Pancreas (tissue), 10 donors: Measurements from ENCODE around the gene DOCK1. TPM values are rescaled to one million over a fixed set of nuclear protein-coding genes. Genes with fewer than 3 reads are reported as not detected.

ENCODE experiments used
- ATAC-seq, 4 donors: fragments of 200-7000 bp; cut with Tn5 transposase; one replicate each; pipeline versions ENCODE4 v1.8.0 to v1.9.1; 2020; ENCODE audit warnings: mild to moderate bottlenecking in 4 of 4, moderate library complexity in 4 of 4
- DNase-seq, 6 donors: peaks; one replicate each; pipeline ENCODE4 v3.0.0-alpha.2; 2020
- FAIRE-seq: peaks from 2 replicates; lab custom pipeline; 2012; peaks lifted over from hg19 to GRCh38; lab: Jason Lieb, UNC
- H3K27ac ChIP-seq, 4 donors: fragments of 200-600 bp; sonication (generic); 1 replicate in 3 of 4; 2 replicates in 1 of 4; pipeline versions ENCODE4 v1.5.0 to v1.8.0; 2020
- H3K27me3 ChIP-seq, 4 donors: fragments of 200-600 bp; one replicate each; pipeline ENCODE4 v1.8.0; 2021
- H3K36me3 ChIP-seq, 3 donors: fragments of 200-600 bp; sonication (generic) in 1 of 3; one replicate each; pipeline versions ENCODE4 v1.5.0 to v1.8.0; 2020 to 2021
- H3K4me1 ChIP-seq, 3 donors: fragments of 200-600 bp; one replicate each; pipeline ENCODE4 v1.8.0; 2021
- H3K4me3 ChIP-seq, 4 donors: fragments of 200-600 bp; sonication (generic) in 2 of 4; one replicate each; pipeline versions ENCODE4 v1.5.0 to v1.8.0; 2020 to 2021
- H3K9me3 ChIP-seq, 4 donors: fragments of 200-600 bp; one replicate each; pipeline ENCODE4 v1.8.0; 2021
- WGBS, 2 donors: extraction: QIAGEN DNeasy Blood & Tissue Kit; methylation state at CpG; one replicate each; pipeline ENCODE4 v1.1.7; 2013; 5-methylcytosine and 5-hydroxymethylcytosine counted together
- intact Hi-C, 3 donors: fragments of 100-400 bp; cut with DNase I; formaldehyde crosslinking; loops; one replicate each; pipeline versions ENCODE4 v1.11.1 to v1.14.2; 2022
- polyA plus RNA-seq, 2 donors: library from polyadenylated mRNA; stranded (reverse); fragments of 200-250 nt; gene quantifications; one replicate each; pipeline ENCODE4 v1.2.3, GENCODE V29; 2013
- total RNA-seq, 6 donors: library from RNA; stranded (reverse); fragmentation: NEBNext Ultra II Directional in 4 of 6; extraction: Animal tissue kit (Norgen Biotek cat#: 25700) in 4 of 6; gene quantifications; one replicate each; pipeline versions ENCODE4 v1.2.1 to v1.2.4, GENCODE V29; 2021 to 2023
- TF ChIP-seq, protein P1 (sequence below), 4 donors: fragments of 200-600 bp; sonication (generic) in 3 of 4; IDR thresholded peaks; one replicate each; pipeline versions ENCODE4 v1.5.0 to v1.8.0; 2021; ENCODE audit warnings: antibody characterized with exemption in 4 of 4
- donor health status: healthy with polysubstance abuse.
- donor health status: DM: no; HTN: no; CAD: no; lungs with moderate emphysema.
- donor health status: DM: no; HTN: no; CAD: no.
- donor health status: control.
- donor health status: control.
- donor health status: Bipolar disorder and iron deficiency.
- donor health status: DM: yes; HTN: yes; CAD: no.
- donor health status: DM: no; HTN: no; CAD: no.
- donor health status: DM: no; HTN: no; CAD: no.
- donor health status: DM: yes; HTN: yes; CAD: no.

Gene DOCK1
- total and polyA plus RNA-seq, 8 donors: 12.1 to 38.6 (median 24.2) TPM

DNA sequence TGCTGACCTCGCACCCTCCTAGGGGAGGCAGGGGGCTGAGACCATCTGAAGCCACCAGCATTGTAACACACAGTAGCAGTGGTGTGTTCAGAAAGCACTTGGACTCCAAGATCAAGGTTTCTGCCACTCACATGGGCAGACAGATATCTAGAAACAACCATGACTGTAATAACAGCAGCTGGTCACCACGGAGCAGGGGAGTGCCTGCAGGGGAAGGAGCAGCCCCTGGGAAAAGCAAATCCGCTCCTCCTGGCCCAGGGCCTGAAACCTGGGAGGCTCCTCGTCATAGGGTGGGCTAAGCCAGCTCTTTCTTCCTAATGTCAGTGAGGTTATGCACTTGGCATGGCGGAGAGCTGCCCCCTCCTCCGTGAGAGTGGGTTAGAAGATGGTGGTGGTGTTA lies 409.6 kb downstream of the DOCK1 start:
- H3K9me3 ChIP-seq: no peaks in the 10 kb centered on the region
- FAIRE-seq (no peak), DNase-seq (no peak), ATAC-seq (no peak)
- H3K27ac ChIP-seq: no peak overlapping the region
- H3K4me1 ChIP-seq: no peaks in the 10 kb centered on the region
- H3K27me3 ChIP-seq: no peaks in the 10 kb centered on the region
- intact Hi-C loops: no loop called here
- TF ChIP-seq, protein P1, sequence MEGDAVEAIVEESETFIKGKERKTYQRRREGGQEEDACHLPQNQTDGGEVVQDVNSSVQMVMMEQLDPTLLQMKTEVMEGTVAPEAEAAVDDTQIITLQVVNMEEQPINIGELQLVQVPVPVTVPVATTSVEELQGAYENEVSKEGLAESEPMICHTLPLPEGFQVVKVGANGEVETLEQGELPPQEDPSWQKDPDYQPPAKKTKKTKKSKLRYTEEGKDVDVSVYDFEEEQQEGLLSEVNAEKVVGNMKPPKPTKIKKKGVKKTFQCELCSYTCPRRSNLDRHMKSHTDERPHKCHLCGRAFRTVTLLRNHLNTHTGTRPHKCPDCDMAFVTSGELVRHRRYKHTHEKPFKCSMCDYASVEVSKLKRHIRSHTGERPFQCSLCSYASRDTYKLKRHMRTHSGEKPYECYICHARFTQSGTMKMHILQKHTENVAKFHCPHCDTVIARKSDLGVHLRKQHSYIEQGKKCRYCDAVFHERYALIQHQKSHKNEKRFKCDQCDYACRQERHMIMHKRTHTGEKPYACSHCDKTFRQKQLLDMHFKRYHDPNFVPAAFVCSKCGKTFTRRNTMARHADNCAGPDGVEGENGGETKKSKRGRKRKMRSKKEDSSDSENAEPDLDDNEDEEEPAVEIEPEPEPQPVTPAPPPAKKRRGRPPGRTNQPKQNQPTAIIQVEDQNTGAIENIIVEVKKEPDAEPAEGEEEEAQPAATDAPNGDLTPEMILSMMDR (IDR thresholded peaks at IDR 0.05): no peak
- H3K36me3 ChIP-seq: no peaks in the 10 kb centered on the region
- no peak overlapping the region for H3K4me3 ChIP-seq
- WGBS, 2 donors: 85 to 87% methylated on average over 6 of the region's 6 CpGs

DNA sequence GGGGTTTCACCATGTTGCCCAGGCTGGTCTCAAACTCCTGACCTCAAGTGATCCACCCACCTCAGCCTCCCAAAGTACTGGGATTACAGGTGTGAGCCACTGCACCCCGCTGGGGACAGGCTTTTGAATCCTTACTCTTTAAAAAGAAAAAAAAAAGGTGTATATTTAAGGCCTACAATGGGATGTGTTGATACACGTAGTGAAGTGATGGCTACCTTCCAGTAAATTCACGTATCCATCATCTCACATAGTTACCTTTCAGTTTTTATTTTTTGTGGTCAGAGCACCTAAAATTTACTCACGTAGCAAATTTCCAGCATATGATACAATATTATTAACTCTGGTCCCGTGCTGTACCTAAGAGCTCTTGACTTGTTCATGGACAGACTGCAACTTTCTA lies 410.7 kb downstream of the DOCK1 start:
- 93 to 94% methylated on average over 5 of the region's 5 CpGs for WGBS, 2 donors
- ATAC-seq (no peak), DNase-seq (no peak), FAIRE-seq (no peak)
- intact Hi-C loops: no loop called here
- H3K4me1 ChIP-seq: no peaks in the 10 kb centered on the region
- no peaks in the 10 kb centered on the region for H3K9me3 ChIP-seq
- H3K27ac ChIP-seq: no peak overlapping the region
- no peaks in the 10 kb centered on the region for H3K27me3 ChIP-seq
- H3K4me3 ChIP-seq: no peak overlapping the region
- TF ChIP-seq, protein P1 (IDR thresholded peaks at IDR 0.05): no peak
- no peaks in the 10 kb centered on the region for H3K36me3 ChIP-seq

DNA sequence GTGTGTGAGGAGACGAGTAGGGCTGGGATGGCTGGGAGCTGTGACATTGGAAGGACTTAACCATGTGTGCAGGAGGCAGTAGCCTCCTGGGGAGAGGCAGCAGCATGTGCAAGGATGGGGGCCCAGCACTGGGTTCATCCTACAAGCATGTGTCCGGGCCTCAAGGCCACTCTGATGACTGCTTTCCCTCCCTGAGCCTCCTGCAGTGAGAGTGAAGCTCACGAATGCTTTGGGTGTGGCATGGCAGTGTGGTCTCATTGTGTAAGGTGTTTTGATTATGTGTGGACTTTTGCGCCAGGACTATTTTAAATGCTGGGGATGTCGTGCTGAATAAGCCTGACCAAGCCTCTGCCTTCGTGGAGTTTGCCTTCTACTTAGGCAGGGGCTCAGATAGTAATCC lies 413.2 kb downstream of the DOCK1 start:
- WGBS, 2 donors: 84 to 91% methylated on average over 6 of the region's 6 CpGs
- intact Hi-C loops: no loop called here
- ATAC-seq (no peak), FAIRE-seq (no peak), DNase-seq (no peak)
- Histone ChIP-seq H3K27ac (no peak overlapping the region), H3K4me1 (no peaks in the 10 kb centered on the region), H3K4me3 (no peak overlapping the region), H3K27me3 (no peaks in the 10 kb centered on the region), H3K36me3 (no peaks in the 10 kb centered on the region), H3K9me3 (no peaks in the 10 kb centered on the region)
- TF ChIP-seq, protein P1 (IDR thresholded peaks at IDR 0.05): no peak

DNA sequence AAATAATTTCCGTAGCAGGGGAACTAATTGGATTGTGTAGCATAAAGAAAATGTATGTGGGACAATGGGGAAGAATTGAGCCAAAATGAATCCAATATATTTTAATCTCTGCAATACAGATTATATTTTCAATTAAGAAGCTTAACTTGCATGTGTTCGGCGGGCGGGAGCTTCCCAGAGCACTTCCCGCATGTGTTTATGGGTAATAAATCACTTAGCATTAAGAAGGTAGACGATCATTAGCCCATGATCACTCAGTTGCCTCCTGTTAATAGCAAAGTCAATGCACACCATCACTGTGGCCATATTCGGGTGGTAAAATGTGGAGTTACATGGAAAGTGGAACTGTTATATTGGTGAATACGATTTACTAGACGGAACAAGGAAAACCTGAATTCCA lies 414.0 kb downstream of the DOCK1 start:
- FAIRE-seq (no peak), ATAC-seq (no peak), DNase-seq (no peak)
- Histone ChIP-seq H3K27me3 (no peaks in the 10 kb centered on the region), H3K27ac (no peak overlapping the region), H3K4me3 (no peak overlapping the region), H3K4me1 (no peaks in the 10 kb centered on the region), H3K36me3 (no peaks in the 10 kb centered on the region), H3K9me3 (no peaks in the 10 kb centered on the region)
- TF ChIP-seq, protein P1 (IDR thresholded peaks at IDR 0.05): no peak
- 95 to 96% methylated on average over 9 of the region's 9 CpGs for WGBS, 2 donors
- intact Hi-C loops: no loop called here

DNA sequence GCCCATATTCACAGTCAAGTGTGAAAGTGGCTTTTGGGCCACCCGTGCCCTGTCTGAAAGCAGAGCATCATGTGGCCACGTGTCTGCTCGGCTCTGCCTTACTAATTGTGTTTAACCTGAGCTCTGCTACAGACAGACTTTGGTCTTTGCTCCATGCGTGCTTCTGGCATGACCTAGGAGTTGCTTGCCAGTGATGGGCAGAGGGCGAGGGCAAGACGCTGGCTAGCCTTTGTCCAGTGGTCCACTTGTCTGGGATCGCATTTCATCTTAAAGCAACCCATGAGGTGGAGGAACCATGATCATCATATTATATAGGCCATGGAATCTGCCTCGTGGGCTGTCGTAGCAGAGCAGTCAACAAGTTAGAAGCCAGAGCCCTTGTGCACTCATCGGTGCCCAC lies 414.5 kb downstream of the DOCK1 start:
- TF ChIP-seq, protein P1 (IDR thresholded peaks at IDR 0.05): no peak
- 95 to 96% methylated on average over 10 of the region's 10 CpGs for WGBS, 2 donors

More for the DNA sequence above, 414.5 kb downstream of the DOCK1 start:
- DNase-seq (no peak), FAIRE-seq (no peak), ATAC-seq (no peak)
- H3K27me3 ChIP-seq: no peaks in the 10 kb centered on the region
- no peaks in the 10 kb centered on the region for H3K36me3 ChIP-seq
- no peaks in the 10 kb centered on the region for H3K4me1 ChIP-seq
- intact Hi-C loops: no loop called here
- H3K27ac ChIP-seq: no peak overlapping the region
- no peaks in the 10 kb centered on the region for H3K9me3 ChIP-seq
- no peak overlapping the region for H3K4me3 ChIP-seq
